Hepatocyte (in vitro differentiated cells): ENCODE results near the gene RAD23B. TPM values are rescaled to one million over a fixed set of nuclear protein-coding genes. Genes with fewer than 3 reads are reported as not detected.

Experiments
- DNase-seq: peaks from one replicate; pipeline ENCODE4 v3.0.0-alpha.2; 2016; ENCODE audit warnings: low spot score
- H2AFZ ChIP-seq: fragments of 200-600 bp; sonication (generic); 2 replicates; pipeline ENCODE4 v1.6.0; 2016; ENCODE audit warnings: antibody characterized with exemption, mild to moderate bottlenecking
- H3K27ac ChIP-seq: fragments of 200-600 bp; sonication (generic); 2 replicates; pipeline ENCODE4 v1.5.1; 2016; ENCODE audit warnings: mild to moderate bottlenecking
- H3K27me3 ChIP-seq: fragments of 200-600 bp; sonication (generic); 2 replicates; pipeline ENCODE4 v1.6.1; 2016
- H3K36me3 ChIP-seq: fragments of 200-600 bp; sonication (generic); replicated peaks from 2 replicates; pipeline ENCODE4 v1.5.1; 2016; ENCODE audit warnings: low read depth; ENCODE audit not compliant: insufficient read depth
- H3K4me1 ChIP-seq: fragments of 200-600 bp; sonication (generic); 2 replicates; pipeline ENCODE4 v1.5.1; 2016; ENCODE audit warnings: mild to moderate bottlenecking, moderate library complexity; ENCODE audit not compliant: insufficient read depth
- H3K4me2 ChIP-seq: fragments of 200-600 bp; sonication (generic); 2 replicates; pipeline ENCODE4 v1.6.0; 2016
- H3K4me3 ChIP-seq: fragments of 200-600 bp; sonication (generic); 2 replicates; pipeline ENCODE4 v1.5.1; 2016; ENCODE audit warnings: mild to moderate bottlenecking
- H3K79me2 ChIP-seq: fragments of 200-600 bp; sonication (generic); 2 replicates; pipeline ENCODE4 v1.6.0; 2017; ENCODE audit warnings: mild to moderate bottlenecking
- H3K9me2 ChIP-seq: fragments of 200-600 bp; sonication (generic); replicated peaks from 2 replicates; pipeline ENCODE4 v1.6.0; 2017; ENCODE audit warnings: mild to moderate bottlenecking; ENCODE audit not compliant: insufficient read depth
- H3K9me3 ChIP-seq: fragments of 200-600 bp; sonication (generic); 2 replicates; pipeline ENCODE4 v1.5.1; 2016; ENCODE audit warnings: low read depth, mild to moderate bottlenecking
- H4K20me1 ChIP-seq: fragments of 200-600 bp; sonication (generic); 2 replicates; pipeline ENCODE4 v1.6.0; 2016; ENCODE audit warnings: mild to moderate bottlenecking; ENCODE audit not compliant: insufficient read depth, poor library complexity, severe bottlenecking
- EZH2 ChIP-seq: fragments of 200-600 bp; sonication (generic); IDR thresholded peaks from 2 replicates; pipeline ENCODE4 v1.6.1; 2016; ENCODE audit warnings: antibody characterized with exemption, mild to moderate bottlenecking, borderline replicate concordance
- EZH2phosphoT487 ChIP-seq: fragments of 200-600 bp; sonication (generic); IDR thresholded peaks from one replicate; pipeline ENCODE4 v1.6.1; 2018; ENCODE audit warnings: antibody characterized with exemption, mild to moderate bottlenecking, low read depth, moderate library complexity; ENCODE audit not compliant: unreplicated experiment, severe bottlenecking
- WGBS: methylation state at CpG from one replicate; pipeline ENCODE4 v1.1.6; 2016; ENCODE audit warnings: low lambda C conversion rate; ENCODE audit errors: missing lambda C conversion rate; 5-methylcytosine and 5-hydroxymethylcytosine counted together
- polyA plus RNA-seq: library from polyadenylated mRNA; unstranded; fragments of >200 nt; fragmentation: Nextera tagmentation; extraction: Ambion mirVana; gene quantifications from 2 replicates; pipeline ENCODE4 v1.2.1, GENCODE V29; 2016
- total RNA-seq: library from RNA; depleted of rRNA; stranded (reverse); fragments of >200 nt; gene quantifications from 2 replicates; pipeline ENCODE4 v1.2.3, GENCODE V29; 2014
- TF ChIP-seq, protein P1 (sequence below): fragments of 200-600 bp; sonication (generic); IDR thresholded peaks from 2 replicates; pipeline ENCODE4 v1.5.1; 2016; ENCODE audit warnings: antibody characterized with exemption, mild to moderate bottlenecking; ENCODE audit not compliant: poor library complexity

RAD23B gene
- total and polyA plus RNA-seq, 2 experiments from 2014 or later, result 15.9 to 126 TPM

GRCh38 chr9:107333363-107333762 lies 50.3 kb downstream of the RAD23B start:
- Histone ChIP-seq H3K27me3 (no peaks in the 10 kb centered on the region), H2AFZ (no peak overlapping the region), H3K4me1 (no peaks in the 10 kb centered on the region), H3K79me2 (peaks cover 40% of the 10 kb centered on the region), H3K36me3 (no peaks in the 10 kb centered on the region), H4K20me1 (peaks cover 5% of the 10 kb centered on the region), H3K9me3 (no peaks in the 10 kb centered on the region), H3K4me2 (no peak overlapping the region), H3K4me3 (no peak overlapping the region), H3K27ac (no peak overlapping the region), H3K9me2 (no peaks in the 10 kb centered on the region)
- WGBS, result 100% methylated on average over 2 of the region's 2 CpGs
- no peak for DNase-seq
- no peak for TF ChIP-seq EZH2
- no peak for TF ChIP-seq EZH2phosphoT487
- TF ChIP-seq, protein P1, sequence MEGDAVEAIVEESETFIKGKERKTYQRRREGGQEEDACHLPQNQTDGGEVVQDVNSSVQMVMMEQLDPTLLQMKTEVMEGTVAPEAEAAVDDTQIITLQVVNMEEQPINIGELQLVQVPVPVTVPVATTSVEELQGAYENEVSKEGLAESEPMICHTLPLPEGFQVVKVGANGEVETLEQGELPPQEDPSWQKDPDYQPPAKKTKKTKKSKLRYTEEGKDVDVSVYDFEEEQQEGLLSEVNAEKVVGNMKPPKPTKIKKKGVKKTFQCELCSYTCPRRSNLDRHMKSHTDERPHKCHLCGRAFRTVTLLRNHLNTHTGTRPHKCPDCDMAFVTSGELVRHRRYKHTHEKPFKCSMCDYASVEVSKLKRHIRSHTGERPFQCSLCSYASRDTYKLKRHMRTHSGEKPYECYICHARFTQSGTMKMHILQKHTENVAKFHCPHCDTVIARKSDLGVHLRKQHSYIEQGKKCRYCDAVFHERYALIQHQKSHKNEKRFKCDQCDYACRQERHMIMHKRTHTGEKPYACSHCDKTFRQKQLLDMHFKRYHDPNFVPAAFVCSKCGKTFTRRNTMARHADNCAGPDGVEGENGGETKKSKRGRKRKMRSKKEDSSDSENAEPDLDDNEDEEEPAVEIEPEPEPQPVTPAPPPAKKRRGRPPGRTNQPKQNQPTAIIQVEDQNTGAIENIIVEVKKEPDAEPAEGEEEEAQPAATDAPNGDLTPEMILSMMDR, result no peak

DNA sequence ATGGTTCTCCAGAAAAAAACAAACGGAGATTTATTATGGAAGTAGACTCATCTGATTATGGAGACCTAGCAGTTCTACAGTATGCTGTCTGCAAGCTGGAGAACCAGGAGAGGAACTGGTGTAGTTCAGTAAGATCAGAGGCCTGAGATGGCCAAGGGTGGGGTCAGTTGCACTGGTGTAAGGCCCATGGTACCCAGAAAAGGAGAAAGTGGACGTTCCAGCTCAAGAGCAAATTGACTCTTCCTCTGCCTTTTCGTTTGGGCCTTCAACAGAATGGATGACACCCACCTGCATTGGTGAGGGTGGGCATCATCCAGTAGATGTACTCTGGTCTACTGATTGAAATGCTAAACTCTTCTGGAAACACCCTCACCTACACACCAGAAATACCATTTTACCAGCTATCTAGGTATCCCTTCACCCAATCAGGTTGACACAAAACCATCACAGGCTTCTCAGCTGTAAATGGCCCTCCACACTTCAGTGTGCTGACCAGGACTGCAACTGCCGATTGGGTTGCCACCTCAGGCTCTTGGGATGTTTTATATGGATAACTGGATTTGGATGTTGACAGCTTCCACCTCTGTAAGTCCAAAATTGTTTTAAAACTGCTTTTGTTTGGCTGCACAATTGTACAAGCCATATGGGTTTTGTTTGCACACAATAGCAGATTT lies 51.2 kb downstream of the RAD23B start:
- Histone ChIP-seq H3K4me2 (no peak overlapping the region), H3K27ac (no peak overlapping the region), H3K9me3 (no peaks in the 10 kb centered on the region), H3K9me2 (no peaks in the 10 kb centered on the region), H2AFZ (no peak overlapping the region), H3K36me3 (no peaks in the 10 kb centered on the region), H3K4me1 (no peaks in the 10 kb centered on the region), H3K27me3 (no peaks in the 10 kb centered on the region), H3K79me2 (peaks cover 31% of the 10 kb centered on the region), H3K4me3 (no peak overlapping the region), H4K20me1 (peaks cover 3% of the 10 kb centered on the region)
- DNase-seq, result no peak
- TF ChIP-seq EZH2phosphoT487 (no peak), EZH2 (no peak)
- WGBS, result 97% methylated on average over 4 of the region's 4 CpGs

DNA sequence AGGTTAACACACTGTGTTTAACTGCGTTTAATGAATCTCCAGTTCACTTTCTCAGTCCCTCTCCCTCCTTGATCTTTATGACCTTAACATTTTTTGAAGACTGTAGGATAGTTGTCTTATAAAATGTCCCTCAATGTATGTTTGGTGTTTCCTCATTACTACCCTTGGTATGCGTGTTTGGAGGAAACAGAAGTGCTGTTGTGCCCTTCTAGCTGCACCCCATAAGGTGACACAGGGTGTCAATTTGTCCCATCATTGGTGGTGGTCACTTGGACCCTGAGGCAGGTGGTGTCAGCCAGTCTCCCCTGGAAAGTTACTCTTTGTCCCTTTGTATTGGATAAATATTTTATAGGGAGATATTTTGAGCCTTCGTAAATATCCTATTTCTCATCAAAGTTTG lies 52.3 kb downstream of the RAD23B start:
- no peaks in the 10 kb centered on the region for H3K36me3 ChIP-seq
- H3K4me3 ChIP-seq, result no peak overlapping the region
- H3K4me2 ChIP-seq, result no peak overlapping the region
- H2AFZ ChIP-seq, result no peak overlapping the region
- no peaks in the 10 kb centered on the region for H3K27me3 ChIP-seq
- 99% methylated on average over 3 of the region's 3 CpGs for WGBS
- H3K9me3 ChIP-seq, result no peaks in the 10 kb centered on the region
- TF ChIP-seq, protein P1, result no peak
- TF ChIP-seq EZH2 (no peak), EZH2phosphoT487 (no peak)
- DNase-seq, result no peak
- no peaks in the 10 kb centered on the region for H3K9me2 ChIP-seq
- H4K20me1 ChIP-seq, result peaks cover 3% of the 10 kb centered on the region
- H3K79me2 ChIP-seq, result peaks cover 22% of the 10 kb centered on the region
- H3K4me1 ChIP-seq, result no peaks in the 10 kb centered on the region
- H3K27ac ChIP-seq, result no peak overlapping the region

DNA sequence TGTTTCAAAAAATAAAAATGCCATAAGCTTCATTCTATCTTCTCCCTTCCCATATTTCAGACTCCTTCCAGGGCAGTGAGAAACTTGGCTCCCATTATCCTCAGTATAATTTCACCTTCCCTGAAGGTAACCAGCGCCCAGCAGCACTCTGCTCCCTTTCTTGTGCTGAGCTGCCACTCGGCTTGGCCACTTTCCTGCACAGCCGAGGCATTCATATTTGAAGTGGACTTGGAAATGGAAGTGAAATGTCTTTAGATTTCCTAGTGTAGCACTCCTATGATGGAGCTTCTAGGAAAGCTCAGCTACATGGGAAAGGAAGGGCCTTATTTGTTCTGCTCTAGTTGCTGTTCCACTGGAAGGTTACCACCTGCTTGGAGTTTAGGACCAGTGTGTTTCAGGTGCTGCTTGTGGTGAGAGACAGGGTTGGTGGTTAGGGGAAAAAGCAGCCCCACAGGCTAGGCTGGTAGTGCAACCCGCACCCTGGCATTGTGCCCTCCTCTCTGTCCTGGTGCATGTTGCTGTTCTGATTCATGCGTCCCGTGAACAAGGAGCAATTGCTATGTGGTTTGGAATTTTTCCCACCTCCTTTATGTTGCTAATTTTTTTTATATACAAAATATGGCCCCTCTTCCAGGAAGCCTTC lies 53.8 kb downstream of the RAD23B start:
- no peak overlapping the region for H3K27ac ChIP-seq
- H3K4me2 ChIP-seq, result no peak overlapping the region
- peaks cover 13% of the 10 kb centered on the region for H3K79me2 ChIP-seq
- no peaks in the 10 kb centered on the region for H3K36me3 ChIP-seq
- no peak for DNase-seq
- 96% methylated on average over 6 of the region's 6 CpGs for WGBS
- H2AFZ ChIP-seq, result no peak overlapping the region
- no peaks in the 10 kb centered on the region for H3K9me2 ChIP-seq
- H4K20me1 ChIP-seq, result peaks cover 3% of the 10 kb centered on the region
- TF ChIP-seq EZH2phosphoT487 (no peak), EZH2 (no peak)
- TF ChIP-seq, protein P1, result no peak
- no peaks in the 10 kb centered on the region for H3K4me1 ChIP-seq
- H3K9me3 ChIP-seq, result no peaks in the 10 kb centered on the region
- H3K4me3 ChIP-seq, result no peak overlapping the region
- no peaks in the 10 kb centered on the region for H3K27me3 ChIP-seq
